GM12878 (cell line): Measurements from ENCODE around the gene LIPE. TPM values are rescaled to one million over a fixed set of nuclear protein-coding genes. Genes with fewer than 3 reads are reported as not detected.

Source experiments
- ATF7 ChIP-seq: fragments of 450-650 bp; IDR thresholded peaks from 2 replicates; pipeline ENCODE4 v1.6.1; 2016; ENCODE audit warnings: low read depth, mild to moderate bottlenecking
- BACH1 ChIP-seq: fragments of 450-650 bp; IDR thresholded peaks from 2 replicates; pipeline ENCODE4 v1.6.1; 2017; ENCODE audit warnings: mild to moderate bottlenecking, borderline replicate concordance
- BHLHE40 ChIP-seq, 2 experiments: fragments of 450-650 bp in 1 of 2; IDR thresholded peaks; 2 replicates each; pipeline ENCODE4 v1.6.1; 2011 to 2017; ENCODE audit warnings: low read depth in 2 of 2, borderline replicate concordance in 1 of 2, improper control_type of control experiment in 1 of 2, low read length in 1 of 2, mild to moderate bottlenecking in 1 of 2
- CEBPB ChIP-seq, 2 experiments: fragments of 150-350 bp in 1 of 2; IDR thresholded peaks; 2 replicates each; pipeline ENCODE4 v1.6.1; 2012 to 2014; ENCODE audit warnings: low read depth in 2 of 2, low read length in 2 of 2, borderline replicate concordance in 1 of 2, inconsistent platforms in 1 of 2
- CHD4 ChIP-seq: fragments of 200-600 bp; sonication (generic); IDR thresholded peaks from 2 replicates; pipeline ENCODE4 v1.6.1; 2016; ENCODE audit warnings: mild to moderate bottlenecking
- HCFC1 ChIP-seq: fragments of 150-350 bp; IDR thresholded peaks from 2 replicates; pipeline ENCODE4 v1.6.1; 2014; ENCODE audit warnings: low read length
- IKZF2 ChIP-seq, 2 experiments: fragments of 450-650 bp; IDR thresholded peaks; 2 replicates each; pipeline ENCODE4 v1.6.1; 2017; ENCODE audit warnings: mild to moderate bottlenecking in 2 of 2, moderate library complexity in 2 of 2
- NR2C1 ChIP-seq: fragments of 450-650 bp; IDR thresholded peaks from 2 replicates; pipeline ENCODE4 v1.6.1; 2017; ENCODE audit warnings: antibody characterized with exemption, mild to moderate bottlenecking, moderate library complexity
- NR2C2 ChIP-seq: IDR thresholded peaks from 2 replicates; pipeline ENCODE4 v1.6.1; 2011; ENCODE audit warnings: borderline replicate concordance, low read depth; ENCODE audit not compliant: control insufficient read depth, insufficient read length
- NR2F1 ChIP-seq: fragments of 450-650 bp; conservative IDR thresholded peaks from 2 replicates; pipeline ENCODE4 v1.6.1; 2017; ENCODE audit warnings: mild to moderate bottlenecking
- POU2F2 ChIP-seq: IDR thresholded peaks from 3 replicates; pipeline ENCODE4 v1.6.1; 2011; ENCODE audit warnings: low read depth, mild to moderate bottlenecking, low read length, borderline replicate concordance
- RAD21 ChIP-seq: IDR thresholded peaks from 2 replicates; pipeline ENCODE4 v1.6.1; 2011; ENCODE audit warnings: mild to moderate bottlenecking, low read depth, low read length, moderate library complexity; ENCODE audit not compliant: insufficient read depth
- RELA ChIP-seq: fragments of 450-650 bp; IDR thresholded peaks from 2 replicates; pipeline ENCODE4 v1.8.0; 2014; ENCODE audit warnings: borderline replicate concordance; ENCODE audit not compliant: partially characterized antibody
- SMC3 ChIP-seq: IDR thresholded peaks from 2 replicates; pipeline ENCODE4 v1.6.1; 2011; ENCODE audit warnings: low read length, improper control_type of control experiment, borderline replicate concordance
- YY1 ChIP-seq: IDR thresholded peaks from 2 replicates; pipeline ENCODE4 v1.6.1; 2011; ENCODE audit warnings: low read depth, mild to moderate bottlenecking, low read length
- ZNF207 ChIP-seq: fragments of 450-650 bp; IDR thresholded peaks from 2 replicates; pipeline ENCODE4 v1.6.1; 2014; ENCODE audit warnings: antibody characterized with exemption, mild to moderate bottlenecking, borderline replicate concordance
- ZNF217 ChIP-seq: fragments of 450-650 bp; IDR thresholded peaks from 2 replicates; pipeline ENCODE4 v1.6.1; 2017; ENCODE audit warnings: antibody characterized with exemption, mild to moderate bottlenecking
- polyA plus RNA-seq, 11 experiments: library from polyadenylated mRNA; depleted of rRNA in 4 of 11; unstranded in 6 of 11; stranded (reverse) in 5 of 11; fragments of >200 nt; fragmentation: Nextera tagmentation in 4 of 11; fragmentation: Illumina TruSeq in 1 of 11; extraction: Ambion mirVana in 4 of 11; extraction: Trizol in 1 of 11; gene quantifications; 1 replicate in 1 of 11; 2 replicates in 10 of 11; pipeline versions ENCODE4 v1.2.1 to v1.2.3, GENCODE V29; 2011 to 2016; ENCODE audit warnings: inconsistent platforms in 2 of 11, missing spikeins in 2 of 11, low read depth in 1 of 11
- total RNA-seq, 4 experiments: library from RNA; depleted of rRNA in 3 of 4; stranded (reverse); fragments of >200 nt in 3 of 4; fragmentation: Illumina TruSeq in 1 of 4; extraction: Trizol in 1 of 4; gene quantifications; 2 replicates each; pipeline versions ENCODE4 v1.2.1 to v1.2.3, GENCODE V29; 2013 to 2021

Gene LIPE
- total and polyA plus RNA-seq, 10 of the 15 experiments (the other 5 are each of a cell fraction or from before 2014, with no cell fraction given), result 0.02 to 33.3 (median 9.5) TPM

- TF ChIP-seq BHLHE40 (IDR thresholded peaks at IDR 0.05; ENCODE audit: borderline replicate concordance in 1 of 2, low read depth in 2 of 2, low read length in 1 of 2) (0 out of 4 replicates have a peak, but pooled peaks of 1 of the 2 experiments have one; percentile 29), NR2C2 (peak; percentile 58), ATF7 (peak; percentile 39; the same call in 1 of the 2 replicates), RELA (peak; percentile 17), ZNF217 (no peak), BACH1 (no peak), IKZF2 (IDR thresholded peaks at IDR 0.05) (0 out of 4 replicates have a peak, but pooled peaks of 1 of the 2 experiments have one; percentile 9), RAD21 (peak; percentile 83), HCFC1 (0 out of 2 replicates have a peak, but pooled peaks have one; percentile 18), POU2F2 (no peak), NR2C1 (peak; percentile 85), NR2F1 (peak; percentile 89), CEBPB (IDR thresholded peaks at IDR 0.05; ENCODE audit: borderline replicate concordance in 1 of 2, low read depth in 2 of 2, low read length in 2 of 2) (no peak), ZNF207 (no peak), SMC3 (peak; percentile 61), CHD4 (no peak), YY1 (peak; percentile 51; the same call in 1 of the 2 replicates)
Observed at GRCh38 chr19:42433503-42434260, 6.5 kb upstream of the LIPE start (continued).
